Measurements from ENCODE around the gene RPTOR. TPM values are rescaled to one million over a fixed set of nuclear protein-coding genes. Genes with fewer than 3 reads are reported as not detected.

RPTOR gene
- total RNA-seq, 1 experiment from 2014 or later: 58.0 TPM

DNA sequence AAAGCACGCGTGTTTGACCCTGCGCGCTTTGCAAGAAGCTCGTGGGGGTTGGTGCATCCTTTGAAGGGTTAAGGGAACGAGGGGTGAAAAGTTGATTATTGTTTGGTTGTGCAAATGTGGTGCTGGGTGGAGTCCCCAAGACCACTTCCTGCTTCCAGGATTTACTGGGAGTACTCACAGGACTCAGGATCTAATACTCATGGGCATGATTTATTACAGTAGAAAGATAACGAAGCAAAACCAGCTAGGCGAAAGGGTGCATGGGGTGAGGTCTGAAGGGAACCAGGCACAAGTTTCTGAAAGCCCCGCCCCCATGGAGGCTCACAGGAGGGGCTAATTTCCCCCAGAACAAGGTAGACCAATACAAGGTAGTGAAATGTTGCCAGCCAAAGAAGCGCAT, 58.8 kb downstream of the RPTOR start:
- Histone ChIP-seq H3K36me3 (ENCODE audit: control insufficient read depth, insufficient read depth, low read length) (no peaks in the 10 kb centered on the region), H3K27ac (ENCODE audit: low read length) (no peak overlapping the region), H3K4me1 (ENCODE audit: control insufficient read depth, insufficient read depth, low read length) (no peaks in the 10 kb centered on the region), H3K27me3 (ENCODE audit: control insufficient read depth, insufficient read depth, low read length) (no peaks in the 10 kb centered on the region), H3K9me3 (ENCODE audit: control insufficient read depth, insufficient read depth, low read depth, low read length) (no peaks in the 10 kb centered on the region), H3K4me3 (ENCODE audit: low read depth in 2 of 2, low read length in 2 of 2) (no peak overlapping the region)
- intact Hi-C loops (cut with micrococcal nuclease; ENCODE audit: unreplicated experiment) (no loop called here), in situ Hi-C loops (cut with HindIII; ENCODE audit: low pct_unique_long_range_greater_than_20kb, low sequenced_read_pairs) (no loop called here)
- DNase-seq (ENCODE audit: low read depth, low spot score): no peak
- CTCF ChIA-PET: no interaction called here
- TF ChIP-seq POLR2AphosphoS5 (IDR thresholded peaks at IDR 0.05; ENCODE audit: low read depth, low read length) (no peak), TCF7L2 (IDR thresholded peaks at IDR 0.05; ENCODE audit: low read depth, low read length) (no peak), SIN3A (IDR thresholded peaks at IDR 0.05; ENCODE audit: borderline replicate concordance, insufficient read depth, low read depth, low read length) (no peak)
- TF ChIP-seq, protein P1, sequence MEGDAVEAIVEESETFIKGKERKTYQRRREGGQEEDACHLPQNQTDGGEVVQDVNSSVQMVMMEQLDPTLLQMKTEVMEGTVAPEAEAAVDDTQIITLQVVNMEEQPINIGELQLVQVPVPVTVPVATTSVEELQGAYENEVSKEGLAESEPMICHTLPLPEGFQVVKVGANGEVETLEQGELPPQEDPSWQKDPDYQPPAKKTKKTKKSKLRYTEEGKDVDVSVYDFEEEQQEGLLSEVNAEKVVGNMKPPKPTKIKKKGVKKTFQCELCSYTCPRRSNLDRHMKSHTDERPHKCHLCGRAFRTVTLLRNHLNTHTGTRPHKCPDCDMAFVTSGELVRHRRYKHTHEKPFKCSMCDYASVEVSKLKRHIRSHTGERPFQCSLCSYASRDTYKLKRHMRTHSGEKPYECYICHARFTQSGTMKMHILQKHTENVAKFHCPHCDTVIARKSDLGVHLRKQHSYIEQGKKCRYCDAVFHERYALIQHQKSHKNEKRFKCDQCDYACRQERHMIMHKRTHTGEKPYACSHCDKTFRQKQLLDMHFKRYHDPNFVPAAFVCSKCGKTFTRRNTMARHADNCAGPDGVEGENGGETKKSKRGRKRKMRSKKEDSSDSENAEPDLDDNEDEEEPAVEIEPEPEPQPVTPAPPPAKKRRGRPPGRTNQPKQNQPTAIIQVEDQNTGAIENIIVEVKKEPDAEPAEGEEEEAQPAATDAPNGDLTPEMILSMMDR (IDR thresholded peaks at IDR 0.05): no peak
- TF ChIP-seq, protein P2, sequence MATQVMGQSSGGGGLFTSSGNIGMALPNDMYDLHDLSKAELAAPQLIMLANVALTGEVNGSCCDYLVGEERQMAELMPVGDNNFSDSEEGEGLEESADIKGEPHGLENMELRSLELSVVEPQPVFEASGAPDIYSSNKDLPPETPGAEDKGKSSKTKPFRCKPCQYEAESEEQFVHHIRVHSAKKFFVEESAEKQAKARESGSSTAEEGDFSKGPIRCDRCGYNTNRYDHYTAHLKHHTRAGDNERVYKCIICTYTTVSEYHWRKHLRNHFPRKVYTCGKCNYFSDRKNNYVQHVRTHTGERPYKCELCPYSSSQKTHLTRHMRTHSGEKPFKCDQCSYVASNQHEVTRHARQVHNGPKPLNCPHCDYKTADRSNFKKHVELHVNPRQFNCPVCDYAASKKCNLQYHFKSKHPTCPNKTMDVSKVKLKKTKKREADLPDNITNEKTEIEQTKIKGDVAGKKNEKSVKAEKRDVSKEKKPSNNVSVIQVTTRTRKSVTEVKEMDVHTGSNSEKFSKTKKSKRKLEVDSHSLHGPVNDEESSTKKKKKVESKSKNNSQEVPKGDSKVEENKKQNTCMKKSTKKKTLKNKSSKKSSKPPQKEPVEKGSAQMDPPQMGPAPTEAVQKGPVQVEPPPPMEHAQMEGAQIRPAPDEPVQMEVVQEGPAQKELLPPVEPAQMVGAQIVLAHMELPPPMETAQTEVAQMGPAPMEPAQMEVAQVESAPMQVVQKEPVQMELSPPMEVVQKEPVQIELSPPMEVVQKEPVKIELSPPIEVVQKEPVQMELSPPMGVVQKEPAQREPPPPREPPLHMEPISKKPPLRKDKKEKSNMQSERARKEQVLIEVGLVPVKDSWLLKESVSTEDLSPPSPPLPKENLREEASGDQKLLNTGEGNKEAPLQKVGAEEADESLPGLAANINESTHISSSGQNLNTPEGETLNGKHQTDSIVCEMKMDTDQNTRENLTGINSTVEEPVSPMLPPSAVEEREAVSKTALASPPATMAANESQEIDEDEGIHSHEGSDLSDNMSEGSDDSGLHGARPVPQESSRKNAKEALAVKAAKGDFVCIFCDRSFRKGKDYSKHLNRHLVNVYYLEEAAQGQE (IDR thresholded peaks at IDR 0.05; ENCODE audit: insufficient read depth in 1 of 2, low read depth in 2 of 2, low read length in 1 of 2): no peak
- ATAC-seq: no peak
- BruUV-seq (replicated peaks): no TSS peak
- POLR2A ChIA-PET: no interaction called here

DNA sequence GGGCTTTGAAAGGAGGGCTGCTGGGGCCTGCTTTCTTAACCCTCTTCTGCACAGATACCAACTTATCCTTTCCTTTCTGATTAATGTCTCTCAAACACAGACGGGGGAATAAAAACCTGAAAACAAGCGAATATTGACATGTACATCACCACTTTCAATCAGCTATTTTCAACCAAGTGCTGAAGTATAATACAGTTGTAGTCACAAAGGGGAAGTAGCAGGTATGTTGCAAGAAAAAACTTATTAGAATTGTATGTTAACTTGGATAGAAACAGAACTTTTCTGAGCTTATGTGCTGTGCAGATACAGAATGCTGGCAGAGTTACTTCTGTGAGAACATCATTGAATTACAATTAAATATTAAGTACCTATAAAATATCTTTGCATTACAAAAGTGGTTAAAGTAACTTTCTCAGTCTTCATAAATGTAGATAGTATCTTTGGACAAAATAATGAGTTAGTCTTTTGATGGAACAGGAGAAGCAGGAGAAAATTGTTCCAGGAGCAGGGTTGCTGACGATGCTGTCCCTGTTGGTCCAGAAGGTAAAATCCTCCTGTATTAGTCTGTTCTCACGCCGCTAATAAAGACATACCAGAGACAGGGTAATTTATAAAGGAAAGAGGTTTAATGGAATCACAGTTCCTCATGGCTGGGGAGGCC, 59.5 kb downstream of the RPTOR start:
- H3K36me3 ChIP-seq (ENCODE audit: control insufficient read depth, insufficient read depth, low read length): no peaks in the 10 kb centered on the region
- no peak overlapping the region for H3K27ac ChIP-seq (ENCODE audit: low read length)
- H3K9me3 ChIP-seq (ENCODE audit: control insufficient read depth, insufficient read depth, low read depth, low read length): no peaks in the 10 kb centered on the region
- in situ Hi-C loops (cut with HindIII; ENCODE audit: low pct_unique_long_range_greater_than_20kb, low sequenced_read_pairs) (no loop called here), intact Hi-C loops (cut with micrococcal nuclease; ENCODE audit: unreplicated experiment) (no loop called here)
- no peak for ATAC-seq
- no TSS peak for BruUV-seq (replicated peaks)
- H3K27me3 ChIP-seq (ENCODE audit: control insufficient read depth, insufficient read depth, low read length): no peaks in the 10 kb centered on the region
- no peaks in the 10 kb centered on the region for H3K4me1 ChIP-seq (ENCODE audit: control insufficient read depth, insufficient read depth, low read length)
- TF ChIP-seq, protein P2 (IDR thresholded peaks at IDR 0.05; ENCODE audit: insufficient read depth in 1 of 2, low read depth in 2 of 2, low read length in 1 of 2): no peak
- TF ChIP-seq POLR2AphosphoS5 (IDR thresholded peaks at IDR 0.05; ENCODE audit: low read depth, low read length) (no peak), SIN3A (IDR thresholded peaks at IDR 0.05; ENCODE audit: borderline replicate concordance, insufficient read depth, low read depth, low read length) (no peak), TCF7L2 (IDR thresholded peaks at IDR 0.05; ENCODE audit: low read depth, low read length) (no peak)
- TF ChIP-seq, protein P1 (IDR thresholded peaks at IDR 0.05): no peak
- H3K4me3 ChIP-seq (ENCODE audit: low read depth in 2 of 2, low read length in 2 of 2): no peak overlapping the region
- ChIA-PET CTCF (no interaction called here), POLR2A (interaction anchor here (0.6 kb wide), 1 partner anchor 25 kb away, joined by 3 read pairs; no protein-coding TSS in a partner anchor)
- no peak for DNase-seq (ENCODE audit: low read depth, low spot score)
